Measurements from ENCODE around the gene NHSL2. TPM values are rescaled to one million over a fixed set of nuclear protein-coding genes. Genes with fewer than 3 reads are reported as not detected.

The NHSL2 gene
- total RNA-seq, 1 donor from 2014 or later, result 0.29 TPM

GRCh38 chrX:71976753-71977152 is 66.1 kb downstream of the NHSL2 start:
- Mint-ChIP-seq H3K27ac (no peak overlapping the region), H3K27me3 (peaks cover 5% of the 10 kb centered on the region), H3K4me3 (no peak overlapping the region), H3K36me3 (ENCODE audit: low read depth) (no peaks in the 10 kb centered on the region), H3K4me1 (no peaks in the 10 kb centered on the region), H3K9me3 (no peaks in the 10 kb centered on the region)
- intact Hi-C loops (cut with micrococcal nuclease), result no loop called here
- DNase-seq, result no peak
- TF ChIP-seq CTCF (IDR thresholded peaks at IDR 0.05), result no peak
- ChIA-PET POLR2A (no interaction called here), CTCF (no interaction called here)
- ATAC-seq (ENCODE audit: low read depth), result no peak

- no peak overlapping the region for H3K27ac Mint-ChIP-seq
Measured at GRCh38 chrX:71978164-71978563, 67.5 kb downstream of the NHSL2 start.

GRCh38 chrX:71989768-71990426 is 79.3 kb downstream of the NHSL2 start:
- TF ChIP-seq CTCF (IDR thresholded peaks at IDR 0.05), result no peak
- ChIA-PET POLR2A (no interaction called here), CTCF (no interaction called here)
- Mint-ChIP-seq H3K27me3 (peaks cover 4% of the 10 kb centered on the region), H3K4me1 (peaks cover 4% of the 10 kb centered on the region), H3K4me3 (no peak overlapping the region), H3K27ac (no peak overlapping the region), H3K36me3 (ENCODE audit: low read depth) (no peaks in the 10 kb centered on the region), H3K9me3 (no peaks in the 10 kb centered on the region)
- DNase-seq, result no peak
- intact Hi-C loops (cut with micrococcal nuclease), result no loop called here
- no peak for ATAC-seq (ENCODE audit: low read depth)

More at GRCh38 chrX:71978164-71978563, 67.5 kb downstream of the NHSL2 start:
- Mint-ChIP-seq H3K36me3 (ENCODE audit: low read depth) (no peaks in the 10 kb centered on the region), H3K4me1 (no peaks in the 10 kb centered on the region), H3K4me3 (no peak overlapping the region), H3K27me3 (peaks cover 5% of the 10 kb centered on the region), H3K9me3 (no peaks in the 10 kb centered on the region)
- POLR2A ChIA-PET, result no interaction called here
- ATAC-seq (ENCODE audit: low read depth), result no peak
- DNase-seq, result no peak
- TF ChIP-seq CTCF (IDR thresholded peaks at IDR 0.05), result no peak
- CTCF ChIA-PET, result no interaction called here
- intact Hi-C loops (cut with micrococcal nuclease), result no loop called here

- ChIA-PET POLR2A (no interaction called here), CTCF (no interaction called here)
- H3K36me3 Mint-ChIP-seq (ENCODE audit: low read depth), result no peaks in the 10 kb centered on the region
- H3K4me1 Mint-ChIP-seq, result peaks cover 4% of the 10 kb centered on the region
- H3K27me3 Mint-ChIP-seq, result peaks cover 6% of the 10 kb centered on the region
- no peak for DNase-seq
- no peak overlapping the region for H3K4me3 Mint-ChIP-seq
- intact Hi-C loops (cut with micrococcal nuclease), result no loop called here
- no peak for TF ChIP-seq CTCF (IDR thresholded peaks at IDR 0.05)
- H3K27ac Mint-ChIP-seq, result no peak overlapping the region
- ATAC-seq (ENCODE audit: low read depth), result no peak
- H3K9me3 Mint-ChIP-seq, result no peaks in the 10 kb centered on the region
Measured at GRCh38 chrX:71990518-71990917, 79.9 kb downstream of the NHSL2 start.

GRCh38 chrX:71991164-71991563 is 80.5 kb downstream of the NHSL2 start:
- H3K27me3 Mint-ChIP-seq, result peaks cover 8% of the 10 kb centered on the region
- ChIA-PET CTCF (no interaction called here), POLR2A (no interaction called here)
- H3K9me3 Mint-ChIP-seq, result no peaks in the 10 kb centered on the region
- no peak overlapping the region for H3K27ac Mint-ChIP-seq
- H3K4me3 Mint-ChIP-seq, result no peak overlapping the region
- ATAC-seq (ENCODE audit: low read depth), result no peak
- H3K36me3 Mint-ChIP-seq (ENCODE audit: low read depth), result no peaks in the 10 kb centered on the region
- intact Hi-C loops (cut with micrococcal nuclease), result no loop called here
- H3K4me1 Mint-ChIP-seq, result peaks cover 4% of the 10 kb centered on the region
- DNase-seq, result no peak
- TF ChIP-seq CTCF (IDR thresholded peaks at IDR 0.05), result no peak
